HepG2 (cell line): ENCODE data around the gene ARFGAP3. TPM values are rescaled to one million over a fixed set of nuclear protein-coding genes. Genes with fewer than 3 reads are reported as not detected.

Experiments
- CREB1 ChIP-seq, 2 experiments: fragments of 450-650 bp in 1 of 2; IDR thresholded peaks; 2 replicates each; pipeline ENCODE4 v1.6.1; 2016 to 2017; ENCODE audit warnings: control low read depth in 1 of 2, mild to moderate bottlenecking in 1 of 2, missing compliant biosample characterization in 1 of 2, missing genetic modification characterization in 1 of 2
- GATA4 ChIP-seq: sonication (generic); IDR thresholded peaks from 2 replicates; pipeline ENCODE4 v1.6.1; 2016; ENCODE audit warnings: antibody characterized with exemption, low read depth, borderline replicate concordance
- GFI1 ChIP-seq: sonication (generic); formaldehyde crosslinking; IDR thresholded peaks from 2 replicates; pipeline ENCODE4 v1.5.0; 2020; ENCODE audit warnings: missing genetic modification reagents, mild to moderate bottlenecking, borderline replicate concordance
- HMGA1 ChIP-seq: sonication (generic); formaldehyde crosslinking; conservative IDR thresholded peaks from 2 replicates; pipeline ENCODE4 v1.4.0; 2020; ENCODE audit warnings: missing genetic modification reagents
- HNRNPL ChIP-seq: fragments of 200-400 bp; formaldehyde crosslinking; IDR thresholded peaks from 2 replicates; pipeline ENCODE4 v1.6.1; 2017; ENCODE audit warnings: mild to moderate bottlenecking, low read depth, low read length
- IKZF1 ChIP-seq: fragments of 450-650 bp; IDR thresholded peaks from 2 replicates; pipeline ENCODE4 v1.7.1; 2016
- IRF2 ChIP-seq: IDR thresholded peaks from 2 replicates; pipeline ENCODE4 v1.6.1; 2018; ENCODE audit warnings: missing genetic modification reagents, missing compliant biosample characterization
- NONO ChIP-seq, 2 experiments: fragments of 450-650 bp in 1 of 2; sonication (generic) in 1 of 2; formaldehyde crosslinking in 1 of 2; IDR thresholded peaks in 1 of 2; conservative IDR thresholded peaks in 1 of 2; 2 replicates each; pipeline versions ENCODE4 v1.6.1 to v1.8.0; 2017 to 2022; ENCODE audit warnings: mild to moderate bottlenecking in 1 of 2, missing genetic modification reagents in 1 of 2, moderate library complexity in 1 of 2
- PATZ1 ChIP-seq: sonication (generic); formaldehyde crosslinking; IDR thresholded peaks from 2 replicates; pipeline ENCODE4 v1.4.0; 2020; ENCODE audit warnings: missing genetic modification reagents
- PPARG ChIP-seq: conservative IDR thresholded peaks from 2 replicates; pipeline ENCODE4 v1.6.1; 2016; ENCODE audit warnings: missing biosample characterization, missing genetic modification reagents
- RXRB ChIP-seq: IDR thresholded peaks from 2 replicates; pipeline ENCODE4 v1.6.1; 2016; ENCODE audit warnings: borderline replicate concordance, missing genetic modification reagents, missing compliant biosample characterization
- SAP130 ChIP-seq: IDR thresholded peaks from 2 replicates; pipeline ENCODE4 v1.6.1; 2016; ENCODE audit warnings: low read depth
- SIN3A ChIP-seq: IDR thresholded peaks from 2 replicates; pipeline ENCODE4 v1.6.1; 2011; ENCODE audit warnings: low read depth, mild to moderate bottlenecking, control low read depth, low read length, borderline replicate concordance
- TARDBP ChIP-seq: sonication (generic); formaldehyde crosslinking; IDR thresholded peaks from 2 replicates; pipeline ENCODE4 v1.8.0; 2022; ENCODE audit warnings: mild to moderate bottlenecking, missing genetic modification reagents
- THAP7 ChIP-seq: sonication (generic); formaldehyde crosslinking; IDR thresholded peaks from 2 replicates; pipeline ENCODE4 v1.8.1; 2023; ENCODE audit warnings: mild to moderate bottlenecking, missing genetic modification reagents
- ZBTB25 ChIP-seq: IDR thresholded peaks from 2 replicates; pipeline ENCODE4 v1.6.1; 2018; ENCODE audit warnings: missing genetic modification reagents
- ZNF143 ChIP-seq: sonication (generic); formaldehyde crosslinking; IDR thresholded peaks from 2 replicates; pipeline ENCODE4 v1.4.0; 2020; ENCODE audit warnings: missing genetic modification reagents
- ZNF672 ChIP-seq: sonication (generic); formaldehyde crosslinking; IDR thresholded peaks from 2 replicates; pipeline ENCODE4 v1.8.1; 2022; ENCODE audit warnings: missing genetic modification reagents
- ZSCAN21 ChIP-seq: sonication (generic); formaldehyde crosslinking; IDR thresholded peaks from 2 replicates; pipeline ENCODE4 v1.8.0; 2022; ENCODE audit warnings: mild to moderate bottlenecking, missing genetic modification reagents, moderate library complexity, borderline replicate concordance
- polyA plus RNA-seq, 8 experiments: library from polyadenylated mRNA; depleted of rRNA in 3 of 8; stranded (reverse) in 7 of 8; unstranded in 1 of 8; fragments of >200 nt; fragmentation: Illumina TruSeq in 4 of 8; extraction: Trizol in 4 of 8; gene quantifications; 2 replicates each; pipeline versions ENCODE4 v1.2.1 to v1.2.3, GENCODE V29; 2011 to 2016; ENCODE audit warnings: low read depth in 4 of 8, missing spikeins in 1 of 8, mixed read lengths in 1 of 8; ENCODE audit not compliant: insufficient read depth in 1 of 8
- total RNA-seq, 5 experiments: library from RNA; depleted of rRNA; stranded (reverse); fragments of >200 nt; fragmentation: Illumina TruSeq; extraction: Trizol; gene quantifications; 2 replicates each; pipeline ENCODE4 v1.2.3, GENCODE V29; 2016; ENCODE audit warnings: low read depth in 1 of 5
- TF ChIP-seq, protein P1 (sequence below): sonication (generic); formaldehyde crosslinking; conservative IDR thresholded peaks from 2 replicates; pipeline ENCODE4 v1.4.0; 2020; ENCODE audit warnings: missing genetic modification reagents
- TF ChIP-seq, protein P2 (sequence below): IDR thresholded peaks from 2 replicates; pipeline ENCODE4 v1.6.1; 2012; ENCODE audit warnings: inconsistent platforms
- TF ChIP-seq, protein P3 (sequence below): sonication (generic); formaldehyde crosslinking; IDR thresholded peaks from 2 replicates; pipeline ENCODE4 v1.8.0; 2022; ENCODE audit warnings: mild to moderate bottlenecking, missing genetic modification reagents

Gene ARFGAP3
- total and polyA plus RNA-seq, 2 of the 13 experiments (the other 11 are each of a cell fraction or from before 2014, with no cell fraction given), result 41.7 to 61.6 TPM

DNA sequence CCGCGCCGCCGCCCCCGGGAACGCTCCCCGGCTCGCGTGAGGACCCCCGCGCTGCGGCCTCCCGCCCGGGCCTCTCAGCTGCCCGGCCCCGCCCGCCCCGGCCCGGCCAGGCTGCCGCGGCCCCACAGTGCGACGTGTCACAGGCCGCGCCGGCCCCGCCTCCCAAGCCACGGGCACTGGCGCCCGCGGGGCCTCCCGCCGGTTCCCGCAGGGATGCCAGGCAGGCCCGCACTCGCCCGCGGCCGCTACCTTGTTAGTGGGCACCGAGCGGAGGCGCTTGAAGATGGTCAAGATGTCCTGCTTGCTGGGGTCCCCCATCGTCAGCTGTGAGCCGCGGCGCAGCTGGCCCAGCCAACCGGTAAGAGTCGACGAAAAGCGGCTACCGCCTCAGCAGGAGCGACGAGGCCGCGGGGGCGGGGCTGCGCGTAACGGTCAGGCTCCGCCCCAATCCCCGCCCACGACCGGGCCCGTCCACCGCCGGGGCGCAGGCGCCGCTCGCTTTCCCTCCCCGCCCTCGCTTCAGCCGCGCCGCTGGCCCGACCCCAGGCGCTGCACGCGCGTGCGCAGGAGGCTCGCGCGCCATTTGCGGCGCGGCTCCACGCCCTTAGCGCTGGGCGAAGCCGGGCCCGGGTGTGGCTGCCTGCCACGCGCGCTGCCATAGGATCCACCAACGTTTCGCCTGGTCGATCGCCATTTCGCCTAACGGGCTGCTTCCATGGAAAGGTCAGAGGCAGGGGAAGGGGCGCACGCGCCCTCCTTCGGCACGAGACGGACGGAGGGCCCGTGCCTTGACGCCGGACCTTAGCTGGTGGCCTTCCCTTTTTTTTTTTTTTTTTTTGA is at the start of gene ARFGAP3 (continued):
- TF ChIP-seq PPARG (CRISPR knock-in tag), result 0 out of 2 replicates have a peak, but pooled peaks have one; percentile 57
- 0 out of 2 replicates have a peak, but pooled peaks have one; percentile 18 for TF ChIP-seq IRF2 (CRISPR knock-in tag)
- TF ChIP-seq, protein P1, sequence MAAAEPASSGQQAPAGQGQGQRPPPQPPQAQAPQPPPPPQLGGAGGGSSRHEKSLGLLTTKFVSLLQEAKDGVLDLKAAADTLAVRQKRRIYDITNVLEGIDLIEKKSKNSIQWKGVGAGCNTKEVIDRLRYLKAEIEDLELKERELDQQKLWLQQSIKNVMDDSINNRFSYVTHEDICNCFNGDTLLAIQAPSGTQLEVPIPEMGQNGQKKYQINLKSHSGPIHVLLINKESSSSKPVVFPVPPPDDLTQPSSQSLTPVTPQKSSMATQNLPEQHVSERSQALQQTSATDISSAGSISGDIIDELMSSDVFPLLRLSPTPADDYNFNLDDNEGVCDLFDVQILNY, result no peak
- TF ChIP-seq HNRNPL, result 0 out of 2 replicates have a peak, but pooled peaks have one; percentile 19
- peak; percentile 49 for TF ChIP-seq ZNF143 (CRISPR knock-in tag)
- TF ChIP-seq GATA4, result no peak
- no peak for TF ChIP-seq NONO (IDR thresholded peaks at IDR 0.05)
- TF ChIP-seq NONO (CRISPR knock-in tag; conservative IDR thresholded peaks at IDR 0.05), result peak; percentile 80
- peak; percentile 93 for TF ChIP-seq ZSCAN21 (CRISPR knock-in tag)
- TF ChIP-seq, protein P2, sequence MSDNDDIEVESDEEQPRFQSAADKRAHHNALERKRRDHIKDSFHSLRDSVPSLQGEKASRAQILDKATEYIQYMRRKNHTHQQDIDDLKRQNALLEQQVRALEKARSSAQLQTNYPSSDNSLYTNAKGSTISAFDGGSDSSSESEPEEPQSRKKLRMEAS, result peak; percentile 100
- TF ChIP-seq IKZF1, result no peak
- TF ChIP-seq PATZ1 (CRISPR knock-in tag), result no peak
- no peak for TF ChIP-seq RXRB
- peak; percentile 58; the same call in 1 of the 2 replicates for TF ChIP-seq CREB1 (IDR thresholded peaks at IDR 0.05)
- no peak for TF ChIP-seq CREB1 (CRISPR knock-in tag; IDR thresholded peaks at IDR 0.05)
- 0 out of 2 replicates have a peak, but pooled peaks have one; percentile 29 for TF ChIP-seq ZBTB25 (CRISPR knock-in tag)
- no peak for TF ChIP-seq HMGA1 (CRISPR knock-in tag)
- TF ChIP-seq SAP130 (CRISPR knock-in tag), result peak; percentile 84
- peak; percentile 56; the same call in 1 of the 2 replicates for TF ChIP-seq GFI1 (CRISPR knock-in tag)
- TF ChIP-seq SIN3A, result peak; percentile 55; the same call in 1 of the 2 replicates
- peak; percentile 52; the same call in 1 of the 2 replicates for TF ChIP-seq TARDBP (CRISPR knock-in tag)
- peak; percentile 95; the same call in 1 of the 2 replicates for TF ChIP-seq ZNF672
- no peak; the same call in 1 of the 2 replicates for TF ChIP-seq THAP7 (CRISPR knock-in tag)
- TF ChIP-seq, protein P3, sequence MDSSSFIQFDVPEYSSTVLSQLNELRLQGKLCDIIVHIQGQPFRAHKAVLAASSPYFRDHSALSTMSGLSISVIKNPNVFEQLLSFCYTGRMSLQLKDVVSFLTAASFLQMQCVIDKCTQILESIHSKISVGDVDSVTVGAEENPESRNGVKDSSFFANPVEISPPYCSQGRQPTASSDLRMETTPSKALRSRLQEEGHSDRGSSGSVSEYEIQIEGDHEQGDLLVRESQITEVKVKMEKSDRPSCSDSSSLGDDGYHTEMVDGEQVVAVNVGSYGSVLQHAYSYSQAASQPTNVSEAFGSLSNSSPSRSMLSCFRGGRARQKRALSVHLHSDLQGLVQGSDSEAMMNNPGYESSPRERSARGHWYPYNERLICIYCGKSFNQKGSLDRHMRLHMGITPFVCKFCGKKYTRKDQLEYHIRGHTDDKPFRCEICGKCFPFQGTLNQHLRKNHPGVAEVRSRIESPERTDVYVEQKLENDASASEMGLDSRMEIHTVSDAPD, result no peak
